HepG2 (cell line): Measurements from ENCODE around the gene SLC25A51. TPM values are rescaled to one million over a fixed set of nuclear protein-coding genes. Genes with fewer than 3 reads are reported as not detected.

Experiments
- GATAD1 ChIP-seq: IDR thresholded peaks from 2 replicates; pipeline ENCODE4 v1.6.1; 2016; ENCODE audit warnings: missing genetic modification reagents, missing compliant biosample characterization
- HIC2 ChIP-seq: sonication (generic); formaldehyde crosslinking; IDR thresholded peaks from 2 replicates; pipeline ENCODE4 v1.9.0; 2022; ENCODE audit warnings: low read depth, missing genetic modification reagents
- JUND ChIP-seq: sonication (generic); formaldehyde crosslinking; IDR thresholded peaks from 2 replicates; pipeline ENCODE4 v1.8.0; 2022; ENCODE audit warnings: mild to moderate bottlenecking, missing genetic modification reagents
- KIAA2018 ChIP-seq: sonication (generic); formaldehyde crosslinking; IDR thresholded peaks from 2 replicates; pipeline ENCODE4 v1.5.0; 2020; ENCODE audit warnings: mild to moderate bottlenecking, missing genetic modification reagents, borderline replicate concordance
- NFE2 ChIP-seq: sonication (generic); formaldehyde crosslinking; IDR thresholded peaks from 2 replicates; pipeline ENCODE4 v1.4.0; 2020; ENCODE audit warnings: missing genetic modification reagents
- SNAI1 ChIP-seq: sonication (generic); formaldehyde crosslinking; IDR thresholded peaks from 2 replicates; pipeline ENCODE4 v1.5.0; 2020; ENCODE audit warnings: mild to moderate bottlenecking, missing genetic modification reagents, borderline replicate concordance
- SRSF1 ChIP-seq: fragments of 200-400 bp; formaldehyde crosslinking; optimal IDR thresholded peaks from 2 replicates; pipeline ENCODE3; 2017; ENCODE audit warnings: mild to moderate bottlenecking, low read depth, low read length, moderate library complexity
- YEATS2 ChIP-seq: sonication (generic); formaldehyde crosslinking; IDR thresholded peaks from 2 replicates; pipeline ENCODE4 v1.4.0; 2020; ENCODE audit warnings: missing genetic modification reagents, borderline replicate concordance
- ZHX2 ChIP-seq, 2 experiments: sonication (generic) in 1 of 2; formaldehyde crosslinking in 1 of 2; IDR thresholded peaks; 2 replicates each; pipeline versions ENCODE4 v1.6.1 to v1.9.0; 2014 to 2022; ENCODE audit warnings: antibody characterized with exemption in 1 of 2, borderline replicate concordance in 1 of 2, inconsistent platforms in 1 of 2, low read depth in 1 of 2, missing genetic modification reagents in 1 of 2
- ZNF326 ChIP-seq: sonication (generic); formaldehyde crosslinking; IDR thresholded peaks from 2 replicates; pipeline ENCODE4 v1.4.0; 2020; ENCODE audit warnings: missing genetic modification reagents, borderline replicate concordance
- ZNF556 ChIP-seq: sonication (generic); formaldehyde crosslinking; IDR thresholded peaks from 2 replicates; pipeline ENCODE4 v1.4.0; 2020; ENCODE audit warnings: mild to moderate bottlenecking, missing genetic modification reagents, borderline replicate concordance
- ZNF724P ChIP-seq: sonication (generic); formaldehyde crosslinking; IDR thresholded peaks from 2 replicates; pipeline ENCODE4 v1.8.0; 2022; ENCODE audit warnings: missing genetic modification reagents, borderline replicate concordance
- polyA plus RNA-seq, 8 experiments: library from polyadenylated mRNA; depleted of rRNA in 3 of 8; stranded (reverse) in 7 of 8; unstranded in 1 of 8; fragments of >200 nt; fragmentation: Illumina TruSeq in 4 of 8; extraction: Trizol in 4 of 8; gene quantifications; 2 replicates each; pipeline versions ENCODE4 v1.2.1 to v1.2.3, GENCODE V29; 2011 to 2016; ENCODE audit warnings: low read depth in 4 of 8, missing spikeins in 1 of 8, mixed read lengths in 1 of 8; ENCODE audit not compliant: insufficient read depth in 1 of 8
- total RNA-seq, 5 experiments: library from RNA; depleted of rRNA; stranded (reverse); fragments of >200 nt; fragmentation: Illumina TruSeq; extraction: Trizol; gene quantifications; 2 replicates each; pipeline ENCODE4 v1.2.3, GENCODE V29; 2016; ENCODE audit warnings: low read depth in 1 of 5

The SLC25A51 gene
- total and polyA plus RNA-seq, 2 of the 13 experiments (the other 11 are each of a cell fraction or from before 2014, with no cell fraction given): 14.6 to 37.7 TPM

- TF ChIP-seq ZHX2 (IDR thresholded peaks at IDR 0.05; ENCODE audit: low read depth) (no peak), ZHX2 (CRISPR knock-in tag; IDR thresholded peaks at IDR 0.05; ENCODE audit: borderline replicate concordance) (no peak), YEATS2 (CRISPR knock-in tag) (no peak; the same call in 1 of the 2 replicates), HIC2 (CRISPR knock-in tag) (no peak), JUND (CRISPR knock-in tag) (no peak), ZNF556 (no peak), NFE2 (no peak), ZNF326 (CRISPR knock-in tag) (peak; percentile 54; the same call in 1 of the 2 replicates), KIAA2018 (no peak; the same call in 1 of the 2 replicates), SRSF1 (no peak), GATAD1 (CRISPR knock-in tag) (no peak), SNAI1 (CRISPR knock-in tag) (no peak), ZNF724P (no peak)
Observed at GRCh38 chr9:37913480-37914153, 9.7 kb upstream of the SLC25A51 start (continued).
